ENCODE measurements around the gene LRRC4C.
"Not testable (repeated sequence)": the region's sequence is repeated elsewhere in the genome, so short reads cannot be mapped to it uniquely, and the experiment has no call there.

LRRC4C gene

DNA sequence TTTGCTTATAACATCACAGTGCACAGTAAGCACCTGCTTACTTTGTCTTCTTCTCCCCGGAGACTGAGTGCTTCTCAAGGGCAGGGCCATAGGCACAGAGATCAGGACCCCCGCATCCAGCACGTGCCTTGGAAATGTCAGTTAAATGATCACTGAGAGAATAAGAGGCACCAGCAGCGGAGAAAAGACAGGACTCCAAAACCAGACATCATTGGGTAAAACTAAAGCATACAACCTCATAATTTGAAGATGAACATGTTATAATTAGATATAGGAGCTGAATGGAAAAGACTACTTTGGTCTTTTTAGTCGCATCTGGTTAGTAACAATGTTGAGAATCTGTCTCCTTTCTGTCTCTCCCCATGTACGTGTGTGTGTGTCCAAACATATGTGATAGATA is 1279.9 kb downstream of the LRRC4C start:
- no peak for DNase-seq (ENCODE audit: low read depth, low spot score)

DNA sequence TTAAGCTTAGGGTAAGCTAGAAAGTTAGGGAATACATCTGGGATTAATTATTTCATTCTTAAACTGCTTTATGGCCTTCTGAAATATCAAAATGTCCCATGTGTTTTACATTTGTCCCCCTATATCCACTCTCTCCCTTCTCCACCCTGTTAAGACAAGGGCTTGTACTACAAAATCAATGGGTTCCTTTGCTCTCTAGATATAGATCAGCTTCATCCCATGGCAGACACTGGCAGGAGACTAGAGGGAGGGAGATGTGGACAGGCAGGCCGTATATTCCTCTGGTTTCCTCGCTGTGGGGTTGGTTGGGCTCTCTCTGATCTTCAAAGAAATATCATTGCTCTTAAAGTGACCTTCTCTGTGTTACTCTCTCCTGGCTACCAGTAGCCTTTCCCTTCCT is 1281.0 kb downstream of the LRRC4C start:
- DNase-seq (ENCODE audit: low read depth, low spot score): no peak

DNA sequence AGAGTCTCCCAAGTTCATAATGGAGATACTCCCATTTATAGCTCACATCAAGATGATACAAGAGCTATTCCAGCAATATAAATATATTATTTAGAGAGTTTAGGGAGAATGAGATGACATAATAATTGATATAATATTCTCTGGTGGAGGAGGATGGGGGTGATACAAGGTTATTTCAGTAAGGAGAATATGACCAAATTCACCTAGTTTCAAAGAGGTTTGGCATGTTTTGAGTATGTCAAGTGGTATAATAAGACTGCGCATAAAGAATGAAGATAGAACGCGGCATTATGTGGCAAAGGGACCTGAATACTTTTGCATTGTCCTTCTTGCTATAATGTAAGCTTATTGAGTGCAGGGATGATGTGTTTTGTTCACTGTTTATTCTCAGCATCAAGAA is 1283.5 kb downstream of the LRRC4C start:
- DNase-seq (ENCODE audit: low read depth, low spot score): no peak

DNA sequence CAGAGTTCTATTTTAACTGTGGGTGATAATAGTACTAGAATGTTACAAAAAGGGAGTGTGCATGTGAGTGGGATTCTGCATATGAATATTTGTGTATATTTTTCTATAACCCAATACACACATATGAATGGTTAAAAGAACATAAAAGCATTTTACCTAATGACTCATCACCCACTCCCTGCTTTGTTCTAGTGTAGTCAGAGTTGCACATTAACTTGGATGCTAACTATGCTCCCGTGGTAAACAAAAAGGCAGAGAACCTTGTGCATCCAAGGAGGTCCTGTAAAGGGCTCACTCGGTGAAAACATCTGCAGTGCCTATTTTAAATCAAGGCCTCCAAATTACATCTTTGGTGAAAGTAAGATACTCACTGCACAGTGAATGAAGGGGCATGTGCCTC is 1289.4 kb downstream of the LRRC4C start:
- DNase-seq (ENCODE audit: low read depth, low spot score): no peak

DNA sequence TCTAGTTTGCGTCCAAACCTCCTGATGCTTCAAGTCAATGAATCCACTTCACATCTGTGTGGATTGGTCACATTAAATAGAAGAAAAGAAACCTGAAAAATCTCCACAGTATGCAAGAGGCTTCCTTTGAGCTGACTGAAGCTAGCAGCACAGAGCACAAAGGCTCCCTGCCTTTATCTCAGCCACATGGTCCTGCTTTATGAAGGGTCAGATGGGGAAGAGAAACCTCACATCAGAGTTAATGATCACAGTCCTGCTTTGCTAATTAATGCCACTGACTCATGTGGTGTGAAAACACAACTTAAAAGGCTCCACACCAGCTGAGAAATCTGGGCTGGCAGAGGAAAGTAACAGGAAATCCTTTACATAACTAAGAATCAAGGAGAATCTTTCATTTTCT is 1291.0 kb downstream of the LRRC4C start:
- DNase-seq (ENCODE audit: low read depth, low spot score): no peak

DNA sequence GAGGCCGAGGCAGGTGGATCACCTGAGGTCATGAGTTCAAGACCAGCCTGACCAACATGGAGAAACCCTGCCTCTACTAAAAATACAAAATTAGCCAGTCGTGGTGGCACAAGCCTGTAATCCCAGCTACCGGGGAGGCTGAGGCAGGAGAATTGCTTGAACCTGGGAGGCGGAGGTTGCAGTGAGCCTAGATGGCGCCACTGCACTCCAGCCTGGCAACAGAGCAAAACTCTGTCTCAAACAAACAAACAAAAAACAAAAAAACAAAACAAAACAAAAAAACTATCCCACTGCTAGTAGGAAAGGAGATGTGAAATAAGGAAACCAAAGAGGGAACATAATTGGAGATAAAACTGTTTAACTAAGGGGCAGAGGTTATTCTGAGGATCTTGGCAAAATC is 1291.6 kb downstream of the LRRC4C start:
- not testable (repeated sequence) for DNase-seq (ENCODE audit: low read depth, low spot score)

DNA sequence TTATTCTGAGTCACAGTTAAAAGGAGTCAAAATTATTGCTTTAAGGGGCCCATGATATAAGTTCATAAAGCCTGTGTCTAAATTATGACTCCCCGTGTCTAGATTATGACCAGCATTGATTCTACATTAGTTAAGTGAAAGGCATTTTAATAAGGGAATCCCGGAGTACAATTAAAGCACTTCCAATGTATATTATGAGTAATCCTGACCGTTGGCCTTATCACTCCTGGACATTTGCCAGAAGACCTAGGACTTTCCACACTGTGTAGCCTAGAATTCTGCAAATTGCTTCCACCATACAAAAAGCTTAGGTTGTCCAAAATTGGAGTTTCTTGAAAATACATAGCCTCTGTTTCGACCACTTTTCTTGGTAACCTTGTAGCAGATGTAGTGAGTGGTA is 1292.6 kb downstream of the LRRC4C start:
- no peak for DNase-seq (ENCODE audit: low read depth, low spot score)

DNA sequence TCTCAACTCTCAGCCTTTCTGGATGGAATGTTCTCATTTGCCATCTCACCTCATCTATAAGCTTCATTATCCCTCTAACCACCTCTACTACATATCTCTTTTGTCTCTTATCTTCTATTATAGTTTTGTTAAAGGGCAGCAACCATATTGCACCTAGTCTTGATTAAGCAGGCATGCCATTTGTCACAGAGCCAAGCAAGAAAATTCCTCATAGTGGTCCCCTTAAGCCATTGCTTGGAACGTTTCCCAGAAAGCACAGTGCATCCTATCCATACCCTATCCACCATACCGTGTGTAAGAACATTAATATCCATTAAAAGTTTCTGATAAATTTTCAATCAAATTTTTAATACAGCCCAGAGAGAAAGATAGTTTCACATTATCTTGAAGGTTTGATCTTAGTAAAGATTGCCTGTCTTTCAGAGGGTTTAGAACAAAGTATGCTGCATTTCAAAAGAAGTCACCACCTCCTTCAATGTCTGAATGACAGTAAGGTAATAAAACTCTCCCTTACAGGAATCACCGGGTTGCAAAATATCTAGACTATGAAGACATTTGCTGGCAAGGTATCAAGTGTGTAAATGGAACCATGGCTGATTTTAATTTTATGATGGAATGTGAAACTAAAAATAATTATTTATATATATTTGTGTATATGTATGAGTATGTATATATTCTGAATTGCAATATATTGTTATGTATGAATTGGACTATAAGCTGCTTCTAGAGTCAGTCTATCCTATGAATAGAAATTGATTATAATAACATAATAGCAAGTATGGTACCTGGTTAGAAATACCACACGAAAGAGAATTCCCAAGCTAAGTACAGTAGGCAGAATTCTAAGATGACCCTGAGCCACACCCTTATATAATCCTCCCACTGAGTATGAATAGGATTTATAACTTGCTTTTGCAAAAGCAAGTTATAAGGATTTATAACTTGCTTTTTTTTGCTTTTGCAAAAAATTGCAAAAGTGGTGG is 1296.3 kb downstream of the LRRC4C start:
- no peak for DNase-seq (ENCODE audit: low read depth, low spot score)

DNA sequence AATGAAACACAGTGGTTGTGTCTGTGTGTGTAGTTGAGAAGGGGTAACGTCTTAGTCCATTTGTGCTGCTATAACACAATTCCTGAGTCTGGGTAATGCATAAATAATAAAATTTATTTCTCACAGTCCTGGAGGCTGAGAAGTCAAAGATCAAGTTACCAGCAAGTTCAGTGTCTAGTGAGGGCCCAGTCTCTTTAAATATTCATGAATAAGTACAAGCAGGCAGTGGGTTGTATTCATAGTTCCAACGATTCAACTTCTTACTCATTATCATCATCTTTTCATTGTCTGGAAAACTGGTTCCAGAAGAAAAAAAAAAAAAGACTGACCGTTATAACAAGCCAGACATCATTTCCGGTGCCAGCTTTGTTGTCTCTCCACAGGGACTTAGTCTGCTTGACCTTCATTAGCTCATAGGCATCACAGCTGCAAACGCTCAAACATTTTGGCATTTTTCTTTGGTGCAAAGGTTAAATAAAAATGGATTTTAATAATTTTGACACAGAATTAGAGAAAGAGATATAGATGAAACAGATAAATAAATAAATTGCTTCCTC is 1297.5 kb downstream of the LRRC4C start:
- no peak for DNase-seq (ENCODE audit: low read depth, low spot score)

DNA sequence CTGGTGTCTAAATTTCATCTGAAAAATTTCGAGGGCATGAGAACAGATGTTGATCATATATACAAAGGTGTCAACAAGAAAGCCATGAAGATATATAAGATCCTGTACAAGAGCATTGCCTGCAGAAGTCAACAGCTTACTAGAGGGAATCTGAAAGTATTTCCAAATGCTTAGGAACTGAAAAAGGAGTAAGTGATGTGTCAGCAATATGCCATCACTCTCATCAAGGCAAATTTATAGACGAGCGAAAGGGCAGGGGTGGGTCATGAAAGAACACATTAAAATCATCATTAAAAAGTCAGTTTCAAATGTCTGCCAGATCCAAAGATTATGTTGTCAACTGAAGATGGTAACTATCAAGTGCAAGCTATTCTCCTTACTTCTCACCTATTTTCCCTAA is 1299.0 kb downstream of the LRRC4C start:
- DNase-seq (ENCODE audit: low read depth, low spot score): no peak

DNA sequence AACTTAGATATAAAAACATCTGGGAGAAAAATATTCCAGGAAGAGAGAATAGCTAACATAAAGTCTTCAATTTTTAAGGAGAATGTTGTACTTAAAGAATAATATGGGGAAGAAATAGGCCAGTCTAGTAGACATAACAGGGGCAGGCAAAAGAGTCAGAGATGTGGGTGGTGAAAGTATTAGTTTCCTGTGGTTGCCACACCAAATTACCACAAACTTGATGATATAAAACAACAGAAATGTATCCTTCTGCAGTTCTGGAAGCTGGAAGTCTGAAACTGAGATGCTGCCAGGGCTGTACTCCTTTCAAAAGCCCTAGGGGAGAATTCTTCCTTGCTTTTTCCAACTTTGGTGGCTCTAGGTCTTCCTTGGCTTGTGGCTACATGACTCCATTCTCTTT is 1309.7 kb downstream of the LRRC4C start:
- DNase-seq (ENCODE audit: low read depth, low spot score): no peak

DNA sequence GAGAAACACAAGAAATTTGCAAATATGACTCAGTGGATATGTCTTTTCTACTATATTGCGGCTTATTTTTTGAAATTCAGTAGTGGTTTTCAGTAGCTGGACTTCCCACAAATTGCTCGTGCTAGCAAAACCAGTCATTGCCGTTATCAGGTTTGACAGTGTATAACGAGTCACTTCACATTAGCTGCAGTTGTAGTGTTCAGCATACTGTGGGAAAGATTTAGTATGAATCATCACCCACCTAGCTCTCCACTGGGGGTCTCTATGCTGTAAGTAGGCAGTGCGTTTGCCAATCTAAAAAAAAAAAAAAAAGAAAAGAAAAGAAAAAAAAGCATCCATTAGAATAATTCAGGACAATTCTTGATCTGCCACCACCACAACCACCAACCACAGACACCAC is 1318.9 kb downstream of the LRRC4C start:
- no peak for DNase-seq (ENCODE audit: low read depth, low spot score)

DNA sequence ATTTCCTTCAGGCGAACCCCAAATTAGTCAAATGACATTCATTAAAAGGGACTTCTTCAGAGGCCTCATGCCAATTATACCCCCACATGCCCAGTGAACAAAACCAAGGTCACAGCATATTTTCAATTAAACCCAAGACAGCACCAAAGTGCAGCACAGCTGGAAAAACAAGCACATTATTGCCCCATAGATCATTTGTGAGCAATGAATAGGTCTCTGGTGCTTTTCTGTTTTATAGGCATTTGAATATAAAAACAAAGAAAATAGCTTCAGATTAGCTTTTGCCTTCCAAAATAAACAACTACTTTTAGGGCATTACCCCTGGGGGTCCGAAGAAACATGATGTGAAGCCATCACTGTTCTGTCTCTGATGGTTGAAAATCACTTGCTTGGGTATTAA is 1319.9 kb downstream of the LRRC4C start:
- DNase-seq (ENCODE audit: low read depth, low spot score): no peak

DNA sequence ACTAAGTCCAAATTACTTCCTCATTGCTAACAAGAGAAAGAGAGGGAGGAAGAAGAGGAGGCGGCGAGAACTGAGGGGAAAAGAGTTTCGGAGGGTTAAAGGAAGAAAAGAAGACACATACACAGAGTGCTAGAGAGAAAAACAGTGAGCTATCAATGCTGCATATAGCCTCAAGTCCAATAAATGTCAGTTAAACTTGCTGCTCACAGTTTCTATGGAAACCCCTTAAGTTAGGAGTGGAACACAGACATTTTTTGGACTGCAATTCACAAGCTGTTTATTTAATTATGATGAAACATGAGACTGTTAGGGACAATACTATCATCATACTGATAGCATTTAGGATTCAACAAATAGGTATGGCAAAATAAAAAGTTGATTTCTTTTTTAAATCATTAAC is 1320.4 kb downstream of the LRRC4C start:
- no peak for DNase-seq (ENCODE audit: low read depth, low spot score)

DNA sequence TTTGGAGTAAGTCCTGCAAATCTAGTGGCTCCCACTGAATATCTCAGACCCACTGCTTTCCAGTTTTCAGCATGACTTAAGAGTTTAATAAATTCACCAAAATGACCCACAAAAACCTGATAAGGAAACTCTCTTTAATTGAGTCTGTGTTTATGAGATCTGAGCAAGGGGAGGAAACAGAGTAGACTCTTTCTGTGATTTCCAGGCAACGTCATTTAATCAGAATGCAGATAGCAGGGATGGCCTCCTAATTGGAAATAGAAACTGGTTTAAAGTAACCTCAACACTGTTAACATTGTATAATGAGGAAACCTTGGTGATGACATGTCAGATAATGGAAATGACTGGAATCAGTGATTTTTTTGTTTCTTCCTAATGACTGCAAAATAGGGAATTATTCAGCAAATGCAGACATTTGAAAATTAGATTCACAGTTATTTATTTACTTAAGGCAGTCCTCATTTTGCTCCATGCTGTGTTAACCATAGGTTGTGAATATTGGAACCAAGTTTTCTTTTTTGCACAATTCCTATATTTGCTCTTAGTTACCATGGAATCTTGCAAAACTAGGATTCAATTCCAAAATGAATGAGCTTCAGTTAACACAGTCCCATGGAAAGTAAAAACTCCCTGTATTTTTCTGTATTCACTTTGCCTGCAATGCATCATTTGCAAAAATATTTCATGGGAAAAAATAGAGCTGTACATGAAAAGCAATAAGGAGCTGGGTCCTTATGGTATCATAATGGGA is 1324.5 kb downstream of the LRRC4C start:
- no peak for DNase-seq (ENCODE audit: low read depth, low spot score)

DNA sequence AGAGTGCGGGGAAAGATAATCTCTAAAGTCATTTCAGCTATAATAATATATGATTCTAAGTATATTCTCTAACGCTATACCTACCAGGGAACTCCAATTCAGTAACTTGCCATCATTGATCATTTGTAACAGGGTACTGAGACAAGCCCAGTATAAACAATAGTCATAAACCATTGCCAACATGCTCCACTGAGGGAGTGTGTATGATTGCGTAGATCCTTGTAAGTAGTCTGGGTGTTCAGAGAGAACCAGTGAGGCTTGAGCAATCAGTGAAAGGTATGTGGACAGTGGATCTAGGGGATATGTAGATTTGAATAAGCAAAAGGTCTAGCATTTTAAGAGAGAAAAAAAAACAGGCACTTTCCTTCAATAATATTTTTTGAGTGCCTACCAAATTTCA is 1326.0 kb downstream of the LRRC4C start:
- DNase-seq (ENCODE audit: low read depth, low spot score): no peak

DNA sequence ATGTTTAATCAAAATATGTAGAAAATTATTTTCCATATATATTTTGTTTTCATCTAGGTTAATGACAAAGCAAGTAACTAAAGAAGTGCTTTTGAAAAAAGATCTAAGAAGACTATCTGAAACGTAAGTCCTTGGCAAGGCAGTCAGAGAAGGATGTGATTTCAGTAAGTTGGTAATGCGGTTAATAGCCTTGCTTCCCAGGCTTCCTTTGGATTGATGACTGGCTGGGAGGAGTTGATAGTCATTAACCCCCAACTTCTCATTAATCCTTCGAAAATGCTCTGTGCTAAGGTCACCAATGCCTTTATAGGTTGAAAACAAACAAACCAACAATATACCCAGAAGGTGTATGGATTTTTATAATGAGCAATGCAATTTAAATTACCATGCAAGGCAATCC is 1326.5 kb downstream of the LRRC4C start:
- no peak for DNase-seq (ENCODE audit: low read depth, low spot score)

DNA sequence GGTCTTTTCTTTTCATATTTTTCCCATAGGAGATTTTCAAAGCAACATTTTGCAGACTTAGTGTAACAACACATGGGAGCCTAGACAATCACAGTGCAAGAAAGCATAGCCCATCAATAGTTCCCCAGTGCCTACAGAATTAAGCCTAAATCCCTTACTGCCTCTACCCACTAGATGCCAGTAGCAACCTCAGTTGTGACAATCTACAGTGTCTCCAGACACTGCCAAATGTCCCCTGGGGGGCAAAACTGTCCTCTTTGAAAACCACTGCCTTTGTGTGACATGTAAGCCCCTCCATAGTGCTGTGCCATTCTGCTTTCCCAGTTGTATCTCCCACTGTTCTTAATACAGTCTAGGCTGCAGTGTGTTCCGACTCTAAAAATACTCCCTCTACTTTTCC is 1329.0 kb downstream of the LRRC4C start:
- DNase-seq (ENCODE audit: low read depth, low spot score): no peak

DNA sequence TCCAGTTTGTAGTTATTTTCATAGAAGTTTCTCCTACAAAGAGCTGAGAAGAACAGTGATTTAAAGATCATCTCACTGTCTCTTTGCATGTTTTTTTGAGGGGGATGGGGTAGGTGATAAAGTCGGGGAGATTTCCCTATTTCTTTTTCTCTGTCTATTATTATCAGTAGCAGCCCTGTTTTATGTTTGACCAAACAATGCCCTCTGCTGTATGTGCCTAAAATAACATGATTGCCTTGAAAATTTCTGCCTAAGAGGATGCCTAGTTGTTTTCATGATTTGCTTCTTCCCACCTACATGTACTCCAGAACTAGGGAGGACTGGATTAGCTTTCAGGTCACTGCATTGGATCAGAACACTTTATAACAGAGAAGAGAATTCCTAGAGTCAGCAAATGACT is 1330.2 kb downstream of the LRRC4C start:
- DNase-seq (ENCODE audit: low read depth, low spot score): no peak

DNA sequence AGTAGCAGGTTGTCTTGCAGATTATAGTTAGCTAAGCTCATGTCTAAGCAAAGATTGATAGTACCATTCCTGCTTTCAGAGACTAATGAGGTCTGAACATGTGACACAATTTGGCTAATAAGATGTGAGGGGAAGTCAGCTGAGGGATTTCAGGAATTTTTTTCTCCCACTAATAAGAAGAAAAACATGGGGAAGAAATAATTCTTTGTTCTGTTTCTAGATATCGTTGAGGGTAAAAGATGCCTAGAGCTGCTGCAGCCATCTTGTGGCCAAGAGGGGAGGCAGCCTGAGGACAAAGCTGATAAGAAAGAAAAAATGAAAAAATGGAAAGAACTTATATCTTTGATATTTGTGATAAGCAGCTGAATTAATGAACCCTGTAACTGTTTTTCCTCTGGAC is 1334.4 kb downstream of the LRRC4C start:
- no peak for DNase-seq (ENCODE audit: low read depth, low spot score)

DNA sequence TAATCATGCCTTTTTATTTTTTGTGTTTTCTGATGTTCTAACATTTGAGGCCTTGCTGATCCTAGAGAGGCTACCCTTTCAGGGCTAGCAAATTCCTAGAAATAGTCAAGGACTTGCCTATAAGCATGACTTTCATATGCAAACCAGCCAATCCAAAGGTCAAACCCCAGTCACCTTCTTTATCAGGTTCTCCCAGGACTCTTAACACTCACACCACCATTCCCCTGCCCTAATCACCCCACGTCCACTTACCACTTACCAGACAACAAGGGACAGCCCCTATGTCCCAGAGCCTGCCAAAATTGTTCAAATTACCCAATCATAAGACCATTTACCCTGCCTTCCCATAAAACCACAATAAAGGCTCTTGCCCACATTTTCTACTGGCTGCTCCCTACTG is 1339.8 kb downstream of the LRRC4C start:
- no peak for DNase-seq (ENCODE audit: low read depth, low spot score)

DNA sequence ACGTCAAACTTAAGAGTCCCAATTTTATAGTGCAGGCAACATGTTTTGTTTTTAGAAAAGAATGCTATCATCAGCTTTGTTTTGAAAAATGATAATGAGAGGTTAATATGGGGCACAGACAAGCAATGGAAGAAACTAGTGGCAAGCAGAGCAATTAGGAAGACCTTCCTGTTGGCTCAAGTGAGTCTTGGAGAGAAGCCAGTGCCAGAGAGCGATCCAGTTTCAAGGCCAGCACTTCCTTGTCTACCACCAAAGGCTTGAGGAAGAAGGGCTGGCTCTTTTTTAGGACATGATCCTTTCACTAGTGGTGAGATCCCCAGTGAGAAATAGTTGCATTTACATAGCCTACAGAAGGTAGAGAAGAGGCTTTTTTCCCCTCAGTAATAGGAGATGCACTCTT is 1340.7 kb downstream of the LRRC4C start:
- no peak for DNase-seq (ENCODE audit: low read depth, low spot score)

DNA sequence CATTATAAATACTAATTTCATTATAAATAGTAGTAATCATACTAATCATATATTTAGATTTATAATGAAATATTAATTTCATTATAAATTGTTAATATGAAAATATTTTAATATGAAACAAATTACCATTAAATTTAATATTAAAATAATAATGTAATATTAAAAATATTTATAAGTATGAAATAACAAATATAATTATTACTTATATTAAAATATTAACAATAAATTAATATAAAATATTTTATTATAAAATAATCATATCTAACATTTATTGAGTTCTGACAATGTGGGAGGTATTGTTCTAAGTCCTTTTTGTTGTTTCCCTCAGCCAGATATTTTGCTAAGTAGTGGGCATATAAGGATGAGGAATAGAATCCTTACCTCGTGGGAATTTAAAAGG is 1341.4 kb downstream of the LRRC4C start:
- DNase-seq (ENCODE audit: low read depth, low spot score): no peak
